Neural progenitor cell (in vitro differentiated cells): ENCODE results near the gene MEIOC.

Experiments used
- EZH2 ChIP-seq: fragments of 200-600 bp; sonication (generic); IDR thresholded peaks from 2 replicates; pipeline ENCODE4 v1.6.1; 2017; ENCODE audit warnings: antibody characterized with exemption, mild to moderate bottlenecking, moderate library complexity
- TF ChIP-seq, protein P1 (sequence below): fragments of 200-600 bp; sonication (generic); IDR thresholded peaks from 2 replicates; pipeline ENCODE4 v1.5.1; 2017; ENCODE audit warnings: antibody characterized with exemption, mild to moderate bottlenecking

- TF ChIP-seq, protein P1, sequence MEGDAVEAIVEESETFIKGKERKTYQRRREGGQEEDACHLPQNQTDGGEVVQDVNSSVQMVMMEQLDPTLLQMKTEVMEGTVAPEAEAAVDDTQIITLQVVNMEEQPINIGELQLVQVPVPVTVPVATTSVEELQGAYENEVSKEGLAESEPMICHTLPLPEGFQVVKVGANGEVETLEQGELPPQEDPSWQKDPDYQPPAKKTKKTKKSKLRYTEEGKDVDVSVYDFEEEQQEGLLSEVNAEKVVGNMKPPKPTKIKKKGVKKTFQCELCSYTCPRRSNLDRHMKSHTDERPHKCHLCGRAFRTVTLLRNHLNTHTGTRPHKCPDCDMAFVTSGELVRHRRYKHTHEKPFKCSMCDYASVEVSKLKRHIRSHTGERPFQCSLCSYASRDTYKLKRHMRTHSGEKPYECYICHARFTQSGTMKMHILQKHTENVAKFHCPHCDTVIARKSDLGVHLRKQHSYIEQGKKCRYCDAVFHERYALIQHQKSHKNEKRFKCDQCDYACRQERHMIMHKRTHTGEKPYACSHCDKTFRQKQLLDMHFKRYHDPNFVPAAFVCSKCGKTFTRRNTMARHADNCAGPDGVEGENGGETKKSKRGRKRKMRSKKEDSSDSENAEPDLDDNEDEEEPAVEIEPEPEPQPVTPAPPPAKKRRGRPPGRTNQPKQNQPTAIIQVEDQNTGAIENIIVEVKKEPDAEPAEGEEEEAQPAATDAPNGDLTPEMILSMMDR, result no peak
- TF ChIP-seq EZH2, result no peak
Measured at GRCh38 chr17:44722254-44722653, 66.0 kb downstream of the MEIOC start.
